ENCODE data around the gene ANOS1.

DNA sequence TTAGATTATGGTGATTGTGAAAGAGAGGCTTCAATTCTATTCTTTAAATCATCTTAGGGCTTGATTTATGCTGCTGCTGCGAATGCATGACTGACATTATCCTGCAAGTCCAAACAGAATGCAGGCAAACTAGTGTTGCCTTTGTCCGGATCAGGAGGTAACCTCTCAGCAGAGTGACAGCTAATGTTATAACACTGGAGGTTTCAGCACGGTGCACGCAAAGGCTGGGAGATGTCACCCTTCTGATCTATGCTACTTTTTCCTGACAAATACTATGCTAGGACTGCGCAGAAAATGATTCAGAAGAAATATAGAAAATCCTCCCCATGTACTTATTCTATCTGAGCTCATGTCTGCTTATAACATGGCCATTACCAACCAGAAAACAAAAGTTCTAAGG lies 48.2 kb downstream of the ANOS1 start:
- TF ChIP-seq CTCF (IDR thresholded peaks at IDR 0.05; ENCODE audit: low read length) (no peak), EZH2 (IDR thresholded peaks at IDR 0.05; ENCODE audit: borderline replicate concordance, low read length) (no peak)

Data from OCI-LY1 (cell line).